NCI-H510A treated with DMSO at 0.1 percent for 48 hours (cell line): ENCODE measurements around the gene IGIP.

Experiments
- DNase-seq: peaks from one replicate; lab custom pipeline; 2025; lab: John Stamatoyannopoulos, UW

IGIP gene

GRCh38 chr5:140166911-140167310 is 41.2 kb downstream of the IGIP start:
- DNase-seq: no peak

GRCh38 chr5:140168371-140168770 is 42.6 kb downstream of the IGIP start:
- DNase-seq: no peak

- no peak for DNase-seq
These were observed 43.7 kb downstream of the IGIP start for GRCh38 chr5:140169410-140169809.

GRCh38 chr5:140172483-140172882 is 46.7 kb downstream of the IGIP start:
- DNase-seq: no peak

- DNase-seq: no peak
These were observed 48.3 kb downstream of the IGIP start for GRCh38 chr5:140174014-140174413.

- DNase-seq: peak; percentile 91
These were observed 49.0 kb downstream of the IGIP start, which contains the start of gene CYSTM1 for GRCh38 chr5:140174465-140175366. Gene CYSTM1, plus strand, starts transcription at chr5:140175188. Its CDS starts 19,278 bp downstream, at chr5:140194466.

GRCh38 chr5:140175367-140176030 is 49.8 kb downstream of the IGIP start:
- DNase-seq: no peak

- DNase-seq: no peak
These were observed 50.3 kb downstream of the IGIP start for GRCh38 chr5:140176031-140176387.

- DNase-seq: no peak
These were observed 52.3 kb downstream of the IGIP start for GRCh38 chr5:140178086-140178410.

GRCh38 chr5:140178482-140179116 is 52.9 kb downstream of the IGIP start:
- DNase-seq: no peak
